ENCODE data around the gene INPP4A.

The INPP4A gene

DNA sequence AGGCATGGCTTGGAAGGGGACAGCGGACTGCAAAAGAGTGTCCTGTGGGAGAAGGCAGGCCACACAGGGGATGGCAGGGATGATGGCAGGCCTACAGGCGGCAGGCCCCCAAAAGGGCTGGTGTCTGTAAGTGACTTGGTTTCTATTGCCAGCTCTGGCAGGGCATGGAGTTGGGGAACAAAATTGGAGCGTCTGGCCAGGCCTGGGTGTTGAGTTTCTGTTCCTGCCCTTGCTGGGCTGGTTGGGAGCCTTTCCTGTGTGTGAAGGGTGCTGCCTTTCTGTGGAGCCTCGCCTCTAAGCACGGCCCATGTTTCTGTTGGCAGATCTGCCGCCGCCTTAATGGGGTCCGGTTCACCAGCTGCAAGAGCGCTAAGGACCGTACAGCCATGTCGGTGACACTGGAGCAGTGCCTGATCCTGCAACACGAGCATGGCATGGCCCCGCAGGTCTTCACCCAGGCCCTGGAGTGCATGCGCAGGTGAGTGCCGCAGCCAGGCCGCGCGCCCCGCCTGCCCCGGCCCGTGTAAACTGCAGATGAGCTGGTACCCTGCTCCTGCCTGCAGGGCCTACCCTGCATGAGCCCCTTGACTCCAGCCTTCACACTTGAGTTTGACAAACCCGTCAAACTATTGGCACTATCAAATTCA is 132.1 kb downstream of the INPP4A start:
- TF ChIP-seq, protein P1, sequence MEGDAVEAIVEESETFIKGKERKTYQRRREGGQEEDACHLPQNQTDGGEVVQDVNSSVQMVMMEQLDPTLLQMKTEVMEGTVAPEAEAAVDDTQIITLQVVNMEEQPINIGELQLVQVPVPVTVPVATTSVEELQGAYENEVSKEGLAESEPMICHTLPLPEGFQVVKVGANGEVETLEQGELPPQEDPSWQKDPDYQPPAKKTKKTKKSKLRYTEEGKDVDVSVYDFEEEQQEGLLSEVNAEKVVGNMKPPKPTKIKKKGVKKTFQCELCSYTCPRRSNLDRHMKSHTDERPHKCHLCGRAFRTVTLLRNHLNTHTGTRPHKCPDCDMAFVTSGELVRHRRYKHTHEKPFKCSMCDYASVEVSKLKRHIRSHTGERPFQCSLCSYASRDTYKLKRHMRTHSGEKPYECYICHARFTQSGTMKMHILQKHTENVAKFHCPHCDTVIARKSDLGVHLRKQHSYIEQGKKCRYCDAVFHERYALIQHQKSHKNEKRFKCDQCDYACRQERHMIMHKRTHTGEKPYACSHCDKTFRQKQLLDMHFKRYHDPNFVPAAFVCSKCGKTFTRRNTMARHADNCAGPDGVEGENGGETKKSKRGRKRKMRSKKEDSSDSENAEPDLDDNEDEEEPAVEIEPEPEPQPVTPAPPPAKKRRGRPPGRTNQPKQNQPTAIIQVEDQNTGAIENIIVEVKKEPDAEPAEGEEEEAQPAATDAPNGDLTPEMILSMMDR (IDR thresholded peaks at IDR 0.05; ENCODE audit: unreplicated experiment in 3 of 3): no peak
- no peaks in the 10 kb centered on the region for H3K4me1 Mint-ChIP-seq
- no peaks in the 10 kb centered on the region for H3K27me3 Mint-ChIP-seq (ENCODE audit: low read depth)
- no peak overlapping the region for H3K4me3 Mint-ChIP-seq
- peaks cover 21% of the 10 kb centered on the region for H3K36me3 Mint-ChIP-seq (ENCODE audit: low read depth)
- H3K27ac Mint-ChIP-seq: no peak overlapping the region
- H3K9me3 Mint-ChIP-seq: no peaks in the 10 kb centered on the region

DNA sequence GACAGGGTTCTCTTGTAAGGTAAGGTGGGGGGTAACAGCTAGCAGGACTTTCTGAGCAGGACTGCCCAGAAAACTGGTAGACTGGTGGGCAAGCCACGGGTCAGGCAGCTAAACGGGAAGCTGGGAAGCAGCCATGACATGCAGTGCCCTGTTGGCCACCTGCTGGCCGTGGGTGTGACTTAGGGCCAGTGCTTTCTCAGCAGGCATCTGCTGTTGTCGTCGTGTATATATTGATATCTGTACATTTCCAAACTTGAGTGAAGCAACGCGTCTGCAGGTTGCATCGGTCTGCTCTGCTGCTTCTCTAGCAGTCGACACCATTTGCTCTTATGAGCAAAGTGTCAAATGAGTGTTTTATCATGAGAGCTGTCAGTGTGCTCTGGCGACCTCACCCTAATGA is 132.7 kb downstream of the INPP4A start:
- TF ChIP-seq, protein P1 (IDR thresholded peaks at IDR 0.05; ENCODE audit: unreplicated experiment in 3 of 3): no peak
- Mint-ChIP-seq H3K27ac (no peak overlapping the region), H3K4me1 (no peaks in the 10 kb centered on the region), H3K27me3 (ENCODE audit: low read depth) (no peaks in the 10 kb centered on the region), H3K9me3 (no peaks in the 10 kb centered on the region), H3K36me3 (ENCODE audit: low read depth) (peaks cover 26% of the 10 kb centered on the region), H3K4me3 (no peak overlapping the region)

DNA sequence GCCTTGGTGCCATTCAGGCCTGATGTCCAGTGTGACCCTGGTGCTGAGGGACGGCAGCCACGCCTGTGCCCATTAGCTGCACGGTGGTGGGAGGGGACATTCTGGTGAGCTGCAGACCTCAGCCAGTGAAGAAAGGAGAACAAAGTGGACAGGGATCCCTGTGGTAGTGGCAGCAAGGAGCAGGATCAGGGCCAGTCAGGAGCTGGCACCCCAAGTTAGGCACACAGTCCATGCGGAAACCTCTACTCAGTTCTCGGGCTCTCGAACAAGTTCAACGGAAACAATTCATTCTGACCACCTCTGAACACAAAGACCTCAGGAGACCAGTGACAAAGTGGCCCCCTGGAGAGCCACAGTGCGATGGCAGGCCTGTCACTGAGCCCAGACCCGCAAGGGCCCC is 133.6 kb downstream of the INPP4A start:
- no peaks in the 10 kb centered on the region for H3K4me1 Mint-ChIP-seq
- H3K36me3 Mint-ChIP-seq (ENCODE audit: low read depth): peaks cover 26% of the 10 kb centered on the region
- TF ChIP-seq, protein P1 (IDR thresholded peaks at IDR 0.05; ENCODE audit: unreplicated experiment in 3 of 3): no peak

DNA sequence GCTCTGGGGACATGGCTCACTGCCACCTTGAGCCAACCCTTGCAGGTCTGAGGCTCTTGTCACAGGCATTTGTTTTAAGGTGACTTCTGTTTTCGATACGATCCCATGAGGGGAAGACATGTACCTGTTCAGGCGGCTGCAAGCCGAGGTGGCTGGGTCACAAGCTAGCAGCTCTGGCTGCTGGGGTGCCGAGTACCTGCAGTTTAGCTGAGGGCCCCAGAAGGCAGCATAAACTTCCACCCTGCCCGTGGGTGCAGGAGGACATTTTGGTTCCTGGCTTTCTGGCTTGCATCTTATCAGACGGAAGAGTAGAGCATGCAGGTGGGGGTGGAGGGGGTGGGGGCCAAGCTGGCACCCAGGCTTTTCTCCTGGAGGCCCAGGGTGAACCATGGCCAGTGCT is 135.3 kb downstream of the INPP4A start:
- no peak overlapping the region for H3K27ac Mint-ChIP-seq
- H3K27me3 Mint-ChIP-seq (ENCODE audit: low read depth): no peaks in the 10 kb centered on the region
- no peaks in the 10 kb centered on the region for H3K4me1 Mint-ChIP-seq
- H3K36me3 Mint-ChIP-seq (ENCODE audit: low read depth): peaks cover 23% of the 10 kb centered on the region
- H3K4me3 Mint-ChIP-seq: no peak overlapping the region
- TF ChIP-seq, protein P1 (IDR thresholded peaks at IDR 0.05; ENCODE audit: unreplicated experiment in 3 of 3): no peak
- H3K9me3 Mint-ChIP-seq: no peaks in the 10 kb centered on the region

More for the DNA sequence above, 133.6 kb downstream of the INPP4A start:
- Mint-ChIP-seq H3K27me3 (ENCODE audit: low read depth) (no peaks in the 10 kb centered on the region), H3K27ac (no peak overlapping the region), H3K9me3 (no peaks in the 10 kb centered on the region), H3K4me3 (no peak overlapping the region)

DNA sequence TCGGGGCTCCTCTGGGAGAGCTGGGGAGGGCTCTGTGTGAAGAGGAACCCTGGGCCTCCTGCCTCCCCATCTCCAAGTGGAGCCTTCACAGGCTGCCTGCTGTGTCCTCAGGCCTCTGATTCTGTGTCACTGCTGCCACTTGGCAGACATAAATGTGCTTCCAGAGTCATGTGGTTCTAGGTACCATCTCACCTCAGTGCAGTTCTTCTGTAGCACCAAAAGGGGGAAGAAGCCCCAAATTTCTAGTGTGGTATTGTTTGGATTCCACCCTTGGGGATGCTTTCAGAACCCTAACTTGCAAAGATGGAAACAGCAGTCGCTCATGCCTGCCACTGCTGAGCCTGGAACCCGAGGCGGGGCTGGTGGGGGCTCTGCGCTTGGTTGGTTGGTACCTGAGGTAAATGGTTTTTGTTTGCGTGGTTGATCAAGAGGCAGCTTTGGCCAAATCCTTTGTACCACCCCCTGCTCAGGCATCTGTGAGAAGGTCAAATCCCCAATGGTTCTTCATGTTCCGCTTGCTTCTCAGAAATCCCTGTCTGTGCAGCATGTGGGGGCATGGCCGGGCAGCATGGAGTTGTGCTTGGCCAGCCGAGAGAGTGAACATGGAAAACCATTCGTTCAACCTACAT is 136.1 kb downstream of the INPP4A start:
- H3K27me3 Mint-ChIP-seq (ENCODE audit: low read depth): no peaks in the 10 kb centered on the region
- no peaks in the 10 kb centered on the region for H3K4me1 Mint-ChIP-seq
- TF ChIP-seq, protein P1 (IDR thresholded peaks at IDR 0.05; ENCODE audit: unreplicated experiment in 3 of 3): no peak
- no peak overlapping the region for H3K27ac Mint-ChIP-seq
- H3K4me3 Mint-ChIP-seq: no peak overlapping the region
- H3K36me3 Mint-ChIP-seq (ENCODE audit: low read depth): peaks cover 23% of the 10 kb centered on the region
- no peaks in the 10 kb centered on the region for H3K9me3 Mint-ChIP-seq

DNA sequence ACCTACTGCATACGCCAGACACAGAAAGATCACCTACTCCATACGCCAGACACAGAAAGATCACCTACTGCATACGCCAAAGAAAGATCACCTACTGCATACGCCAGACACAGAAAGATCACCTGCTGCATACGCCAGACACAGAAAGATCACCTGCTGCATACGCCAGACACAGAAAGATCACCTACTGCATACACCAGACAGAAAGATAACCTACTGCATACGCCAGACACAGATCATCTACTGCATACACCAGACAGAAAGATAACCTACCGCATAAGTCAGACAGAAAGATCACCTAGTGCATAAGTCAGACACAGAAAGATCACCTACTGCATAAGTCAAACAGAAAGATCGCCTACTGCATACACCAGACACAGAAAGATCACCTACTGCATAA is 137.9 kb downstream of the INPP4A start:
- TF ChIP-seq, protein P1 (IDR thresholded peaks at IDR 0.05; ENCODE audit: unreplicated experiment in 3 of 3): no peak
- no peaks in the 10 kb centered on the region for H3K4me1 Mint-ChIP-seq
- no peaks in the 10 kb centered on the region for H3K9me3 Mint-ChIP-seq
- H3K4me3 Mint-ChIP-seq: no peak overlapping the region
- H3K27ac Mint-ChIP-seq: no peak overlapping the region
- H3K27me3 Mint-ChIP-seq (ENCODE audit: low read depth): no peaks in the 10 kb centered on the region
- H3K36me3 Mint-ChIP-seq (ENCODE audit: low read depth): peaks cover 27% of the 10 kb centered on the region

Measured in nephron (organoid).